BJ (cell line): Measurements from ENCODE around the gene CCDC9B. TPM values are rescaled to one million over a fixed set of nuclear protein-coding genes. Genes with fewer than 3 reads are reported as not detected.
A peak's percentile ranks its signal among the peaks of the same experiment; 100 is the strongest.

ENCODE experiments used
- CTCF ChIA-PET: fragments of 350-600 bp; formaldehyde crosslinking; extraction: SDS; loops from one replicate; lab custom pipeline; 2021; ENCODE audit warnings: antibody characterized with exemption, inconsistent platforms; lab: Yijun Ruan, JAX
- POLR2A ChIA-PET: fragments of 300-600 bp; sonication (Branson Sonifier 250); formaldehyde crosslinking; extraction: SDS; loops from one replicate; lab custom pipeline; 2021; ENCODE audit warnings: antibody characterized with exemption; lab: Charles Lee
- DNase-seq: peaks from one replicate; pipeline ENCODE4 v3.0.0-alpha.2; 2011; ENCODE audit warnings: low read depth
- H3K27me3 ChIP-seq: 2 replicates; pipeline ENCODE4 v1.6.0; 2011; ENCODE audit warnings: low read length; ENCODE audit not compliant: control insufficient read depth, insufficient read depth
- H3K36me3 ChIP-seq: 2 replicates; pipeline ENCODE4 v1.5.1; 2011; ENCODE audit warnings: low read length; ENCODE audit not compliant: control insufficient read depth, insufficient read depth
- H3K4me3 ChIP-seq: 2 replicates; pipeline ENCODE4 v1.5.1; 2011; ENCODE audit warnings: low read depth, mild to moderate bottlenecking, control low read depth, low read length
- CTCF ChIP-seq: IDR thresholded peaks from 2 replicates; pipeline ENCODE4 v1.5.1; 2011; ENCODE audit warnings: low read depth, mild to moderate bottlenecking, control low read depth, inconsistent platforms, low read length, moderate library complexity; ENCODE audit not compliant: insufficient read depth
- polyA plus RNA-seq: library from polyadenylated mRNA; depleted of rRNA; stranded (reverse); fragments of >200 nt; gene quantifications from 2 replicates; pipeline ENCODE4 v1.2.3, GENCODE V29; 2011

CCDC9B gene
- polyA plus RNA-seq, 1 experiment, result 5.0 TPM

- POLR2A ChIA-PET, result no interaction called here
- no peak within 1 kb of the TSS for H3K4me3 ChIP-seq
Observed at GRCh38 chr15:40307421-40308211, 33.1 kb downstream of the CCDC9B start, which contains the start of gene PLCB2. PLCB2 (minus strand) TSS chr15:40307935; CDS start chr15:40307672, 263 bp downstream.

GRCh38 chr15:40306908-40307307 lies 33.8 kb downstream of the CCDC9B start:
- DNase-seq, result no peak
- Histone ChIP-seq H3K36me3 (no peaks in the 10 kb centered on the region), H3K4me3 (no peak overlapping the region), H3K27me3 (peaks cover 24% of the 10 kb centered on the region)
- no peak for TF ChIP-seq CTCF
- POLR2A ChIA-PET, result no interaction called here
- CTCF ChIA-PET, result interaction anchor here (0.8 to 11.9 kb wide), 8 partner anchors 8 to 115 kb away, joined by 3 to 127 read pairs (median 4); no protein-coding TSS in a partner anchor

More at GRCh38 chr15:40307421-40308211, 33.1 kb downstream of the CCDC9B start, which contains the start of gene PLCB2:
- Histone ChIP-seq H3K36me3 (no peaks in the 10 kb centered on the region), H3K27me3 (peaks cover 25% of the 10 kb centered on the region)
- TF ChIP-seq CTCF, result 0 out of 2 replicates have a peak, but pooled peaks have one; percentile 27
- no peak for DNase-seq
- CTCF ChIA-PET, result interaction anchor here (0.5 to 11.9 kb wide), 14 partner anchors 8 to 276 kb away, joined by 3 to 127 read pairs (median 6); partner anchors contain the start of gene INAFM2

GRCh38 chr15:40306371-40306770 lies 34.4 kb downstream of the CCDC9B start:
- ChIA-PET CTCF (interaction anchor here (1.0 to 11.9 kb wide), 5 partner anchors 9 to 89 kb away, joined by 3 to 127 read pairs (median 3); no protein-coding TSS in a partner anchor), POLR2A (no interaction called here)
- H3K27me3 ChIP-seq, result peaks cover 25% of the 10 kb centered on the region
- H3K36me3 ChIP-seq, result no peaks in the 10 kb centered on the region
- TF ChIP-seq CTCF, result no peak
- no peak overlapping the region for H3K4me3 ChIP-seq
- DNase-seq, result no peak

- Histone ChIP-seq H3K36me3 (no peaks in the 10 kb centered on the region), H3K4me3 (no peak overlapping the region), H3K27me3 (peaks cover 24% of the 10 kb centered on the region)
- POLR2A ChIA-PET, result no interaction called here
- CTCF ChIA-PET, result interaction anchor here (1.0 to 3.6 kb wide), 5 partner anchors 10 to 26 kb away, joined by 3 to 12 read pairs (median 3); no protein-coding TSS in a partner anchor
- TF ChIP-seq CTCF, result no peak
- DNase-seq, result no peak
Observed at GRCh38 chr15:40305281-40305680, 35.5 kb downstream of the CCDC9B start.

GRCh38 chr15:40303576-40303975 lies 37.2 kb downstream of the CCDC9B start:
- no peak for TF ChIP-seq CTCF
- ChIA-PET CTCF (interaction anchor here (0.6 to 3.6 kb wide), 6 partner anchors 7 to 31 kb away, joined by 3 to 14 read pairs (median 8); no protein-coding TSS in a partner anchor), POLR2A (no interaction called here)
- no peak overlapping the region for H3K4me3 ChIP-seq
- no peaks in the 10 kb centered on the region for H3K36me3 ChIP-seq
- DNase-seq, result no peak
- peaks cover 24% of the 10 kb centered on the region for H3K27me3 ChIP-seq
